ENCODE results near the gene LSM3.
"Not testable (repeated sequence)": the region's sequence is repeated elsewhere in the genome, so short reads cannot be mapped to it uniquely, and the experiment has no call there.

Gene LSM3

DNA sequence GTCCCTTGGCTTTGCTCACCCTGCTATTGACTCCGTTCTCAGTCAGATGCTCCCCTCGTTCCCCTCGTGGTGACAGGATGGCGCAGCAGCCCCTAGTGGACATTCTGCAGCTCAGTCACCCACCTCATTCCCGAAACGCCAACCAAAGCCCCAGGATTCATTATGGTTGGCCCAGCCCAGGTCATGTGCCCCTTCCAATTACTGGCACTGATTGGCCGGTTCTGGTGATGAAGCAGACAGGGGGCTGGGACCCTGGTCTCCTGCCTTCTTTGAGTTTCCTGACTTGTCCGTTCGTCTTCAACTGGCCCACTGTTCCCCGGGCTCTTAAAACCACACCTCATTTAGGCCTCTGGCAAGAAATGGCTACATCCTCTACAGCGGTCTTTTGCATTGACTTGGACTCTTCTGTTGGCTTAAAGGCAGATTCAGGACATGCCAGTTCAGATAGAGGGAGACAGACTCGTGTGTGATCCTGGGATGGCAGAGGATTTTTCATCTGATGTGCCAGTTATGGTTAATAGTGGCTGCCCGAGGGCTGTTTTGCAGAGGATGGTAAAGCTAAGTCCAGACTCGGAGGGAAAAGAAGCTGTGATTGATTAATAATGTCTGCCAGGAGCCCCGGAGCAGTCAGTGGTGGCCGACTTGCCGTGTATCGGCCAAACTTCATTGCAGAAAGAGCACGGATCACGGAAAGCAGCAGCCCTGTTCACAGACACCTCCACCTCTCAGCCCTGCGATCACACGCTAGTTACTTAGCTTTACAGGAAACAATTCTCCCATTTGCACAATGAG is 37.8 kb downstream of the LSM3 start:
- DNase-seq (ENCODE audit: low read depth in 4 of 4, low spot score in 1 of 4), result peak in 3 of 4 experiments; percentile 8 to 17 (median 14)

- no peak for DNase-seq (ENCODE audit: low read depth in 4 of 4, low spot score in 1 of 4)
Measured at GRCh38 chr3:14218355-14218754, 39.7 kb downstream of the LSM3 start.

- no peak for DNase-seq (ENCODE audit: low read depth in 4 of 4, low spot score in 1 of 4)
Measured at GRCh38 chr3:14220933-14221332, 42.3 kb downstream of the LSM3 start.

GRCh38 chr3:14221902-14222301 is 43.3 kb downstream of the LSM3 start:
- no peak for DNase-seq (ENCODE audit: low read depth in 4 of 4, low spot score in 1 of 4)

DNA sequence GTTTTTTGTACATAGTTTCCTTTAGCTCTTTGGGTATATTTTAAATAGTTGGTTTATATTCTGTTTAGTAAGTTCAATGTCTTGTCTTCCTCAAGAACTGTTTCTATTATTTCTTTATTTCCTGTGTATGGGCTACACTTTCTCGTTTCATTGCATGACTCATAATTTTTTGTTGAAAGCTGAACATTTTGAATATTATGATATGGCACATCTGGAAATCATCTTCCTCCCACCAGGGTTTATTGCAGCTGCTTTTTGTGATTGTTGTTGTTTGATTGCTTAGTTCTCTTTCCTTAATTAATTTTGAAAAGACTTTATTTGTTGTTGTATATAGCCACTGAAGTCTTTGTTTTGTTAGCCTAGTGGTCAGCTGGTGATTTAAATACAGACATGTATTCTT is 43.8 kb downstream of the LSM3 start:
- DNase-seq (ENCODE audit: low read depth in 4 of 4, low spot score in 1 of 4), result no peak

DNA sequence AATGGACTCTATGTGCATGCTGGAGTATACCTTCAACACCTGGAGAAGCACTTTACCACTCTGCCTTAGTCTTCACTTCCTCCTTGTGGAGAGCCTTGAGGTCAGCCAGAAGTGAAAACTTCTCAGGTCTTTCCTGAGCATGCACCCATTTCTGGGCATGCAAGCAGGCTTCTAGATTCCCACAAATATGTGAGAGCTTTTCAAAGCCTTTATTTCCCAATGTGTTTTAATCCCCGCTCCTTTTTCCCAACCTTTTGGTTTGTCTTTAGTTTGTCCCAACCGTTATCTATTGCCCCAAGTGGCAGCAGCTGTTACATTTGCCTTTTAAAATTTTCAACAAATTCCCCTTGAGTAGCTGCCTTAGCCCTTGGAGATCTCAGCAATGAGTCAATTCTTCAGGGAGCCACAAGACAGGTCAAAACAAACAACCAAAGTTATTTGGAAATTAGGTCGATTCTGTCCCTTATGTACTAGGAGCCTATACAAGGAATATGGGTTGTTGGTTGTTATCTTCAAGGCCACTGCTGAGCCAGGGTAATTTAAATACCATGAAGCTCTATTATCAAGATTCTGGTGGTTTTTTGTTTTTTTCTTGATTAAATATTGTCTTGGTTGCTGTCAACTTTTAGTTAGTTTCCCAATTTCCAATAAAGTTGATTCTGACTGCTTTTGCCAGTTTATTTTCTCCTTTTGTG is 44.4 kb downstream of the LSM3 start:
- DNase-seq (ENCODE audit: low read depth in 4 of 4, low spot score in 1 of 4), result no peak

GRCh38 chr3:14223595-14223994 is 45.0 kb downstream of the LSM3 start:
- no peak for DNase-seq (ENCODE audit: low read depth in 4 of 4, low spot score in 1 of 4)

GRCh38 chr3:14224895-14225294 is 46.3 kb downstream of the LSM3 start:
- no peak for DNase-seq (ENCODE audit: low read depth in 4 of 4, low spot score in 1 of 4)

DNA sequence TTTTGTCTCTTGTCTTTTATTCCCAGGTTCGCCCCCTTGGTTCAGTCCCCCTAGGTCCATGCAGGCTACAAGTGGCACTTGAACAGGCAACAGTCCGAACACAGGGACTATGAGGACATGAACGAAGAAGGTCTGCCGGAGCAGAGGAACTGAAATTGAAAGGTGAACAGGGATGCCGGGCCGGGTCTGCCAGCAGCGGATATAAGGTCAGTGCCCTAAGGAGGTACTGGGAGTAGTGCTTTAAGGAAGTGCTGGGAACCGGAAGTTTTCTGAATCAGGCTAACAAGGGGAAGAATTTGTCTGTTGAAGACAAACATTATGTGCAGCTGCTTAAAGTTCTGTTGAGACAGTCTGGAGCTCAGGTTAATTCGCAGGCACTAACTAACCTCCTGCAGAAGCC is 46.8 kb downstream of the LSM3 start:
- DNase-seq (ENCODE audit: low read depth in 4 of 4, low spot score in 1 of 4), result no peak

GRCh38 chr3:14226351-14226750 is 47.7 kb downstream of the LSM3 start:
- not testable (repeated sequence) for DNase-seq (ENCODE audit: low read depth in 4 of 4, low spot score in 1 of 4)

- no peak for DNase-seq (ENCODE audit: low read depth in 4 of 4, low spot score in 1 of 4)
Measured at GRCh38 chr3:14227856-14228255, 49.2 kb downstream of the LSM3 start.

DNA sequence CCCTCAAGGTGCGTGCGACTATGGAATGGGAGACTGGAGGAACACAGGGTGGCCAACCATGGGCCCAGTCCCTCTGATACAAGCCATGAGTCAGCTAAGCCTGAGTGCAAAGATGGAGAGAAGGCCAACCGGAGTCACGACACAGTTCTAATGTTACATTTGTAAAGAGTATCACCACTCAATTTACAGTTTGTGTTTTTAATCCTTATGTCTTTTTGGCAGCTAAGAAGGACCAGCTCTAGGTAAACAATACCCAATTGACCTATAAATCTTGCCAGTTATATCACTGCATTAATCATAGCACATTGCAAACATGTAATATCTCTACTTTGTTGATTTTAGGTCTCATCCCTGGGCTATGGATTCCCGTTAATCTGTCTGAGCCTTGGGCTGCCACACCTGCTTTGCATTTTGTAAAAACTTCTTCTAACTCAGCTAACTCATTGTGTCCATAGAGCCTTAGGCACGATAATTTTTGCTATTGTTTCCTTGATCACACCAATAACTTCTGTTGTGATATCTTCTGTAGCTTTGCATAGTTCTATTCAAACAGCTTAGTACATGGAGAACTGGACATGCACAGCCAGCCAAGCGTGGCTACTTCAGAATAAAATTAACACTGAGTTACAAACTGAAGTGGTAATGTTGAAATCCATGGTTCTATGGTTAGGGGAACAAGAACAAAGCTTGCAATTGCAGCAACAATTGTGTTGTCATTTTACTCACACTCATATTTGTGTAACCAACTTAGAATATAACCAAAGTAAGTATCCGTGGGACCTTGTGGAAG is 50.3 kb downstream of the LSM3 start:
- DNase-seq (ENCODE audit: low read depth in 4 of 4, low spot score in 1 of 4), result no peak

DNA sequence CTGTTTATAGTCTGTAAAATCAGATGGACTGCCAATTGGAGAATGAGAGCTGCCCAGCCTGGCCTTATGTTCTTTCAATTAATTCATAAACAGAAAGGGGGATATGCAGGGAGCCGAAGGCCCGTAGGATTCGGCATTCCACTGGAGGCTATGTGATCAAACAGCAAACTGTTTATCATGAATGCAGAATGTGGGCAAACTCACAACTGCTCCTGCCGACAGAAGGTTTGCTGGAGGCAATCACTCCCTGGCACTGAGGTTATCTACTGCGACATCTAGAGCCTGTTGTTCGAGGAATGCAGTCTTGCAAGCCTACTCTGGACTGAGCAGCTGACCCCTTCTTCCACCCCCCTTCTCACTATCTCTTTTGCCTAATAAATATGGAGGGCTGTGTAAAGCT is 51.1 kb downstream of the LSM3 start:
- DNase-seq (ENCODE audit: low read depth in 4 of 4, low spot score in 1 of 4), result not testable (repeated sequence)

- DNase-seq (ENCODE audit: low read depth in 4 of 4, low spot score in 1 of 4), result no peak
Measured at GRCh38 chr3:14230729-14231128, 52.1 kb downstream of the LSM3 start.

GRCh38 chr3:14231145-14231990 is 52.8 kb downstream of the LSM3 start:
- no peak for DNase-seq (ENCODE audit: low read depth in 4 of 4, low spot score in 1 of 4)

DNA sequence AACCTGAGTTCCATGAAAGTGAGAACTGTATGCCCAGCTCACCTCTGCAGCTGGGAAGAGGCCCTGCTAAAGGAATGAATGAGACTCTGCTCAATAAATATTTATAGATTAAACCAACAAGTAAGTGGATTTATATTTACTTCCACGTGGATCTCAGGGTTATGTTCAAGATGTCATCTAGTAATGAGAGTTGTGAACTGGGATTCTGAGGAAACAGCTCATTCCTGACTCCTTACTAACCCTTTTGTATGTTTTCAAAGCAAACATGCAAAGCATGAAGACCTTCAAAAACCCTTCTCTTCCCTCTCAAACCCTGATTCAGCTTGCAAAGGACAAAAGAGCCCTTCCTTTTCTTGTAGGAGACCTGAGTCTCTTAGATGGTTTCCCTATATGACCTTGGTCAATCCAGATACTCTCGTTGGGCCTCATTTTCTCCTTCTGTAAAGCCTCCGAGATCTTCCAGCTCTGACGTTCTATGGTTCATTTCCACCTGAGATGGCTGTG is 53.4 kb downstream of the LSM3 start:
- no peak for DNase-seq (ENCODE audit: low read depth in 4 of 4, low spot score in 1 of 4)

- no peak for DNase-seq (ENCODE audit: low read depth in 4 of 4, low spot score in 1 of 4)
Measured at GRCh38 chr3:14234251-14235002, 55.8 kb downstream of the LSM3 start.

DNA sequence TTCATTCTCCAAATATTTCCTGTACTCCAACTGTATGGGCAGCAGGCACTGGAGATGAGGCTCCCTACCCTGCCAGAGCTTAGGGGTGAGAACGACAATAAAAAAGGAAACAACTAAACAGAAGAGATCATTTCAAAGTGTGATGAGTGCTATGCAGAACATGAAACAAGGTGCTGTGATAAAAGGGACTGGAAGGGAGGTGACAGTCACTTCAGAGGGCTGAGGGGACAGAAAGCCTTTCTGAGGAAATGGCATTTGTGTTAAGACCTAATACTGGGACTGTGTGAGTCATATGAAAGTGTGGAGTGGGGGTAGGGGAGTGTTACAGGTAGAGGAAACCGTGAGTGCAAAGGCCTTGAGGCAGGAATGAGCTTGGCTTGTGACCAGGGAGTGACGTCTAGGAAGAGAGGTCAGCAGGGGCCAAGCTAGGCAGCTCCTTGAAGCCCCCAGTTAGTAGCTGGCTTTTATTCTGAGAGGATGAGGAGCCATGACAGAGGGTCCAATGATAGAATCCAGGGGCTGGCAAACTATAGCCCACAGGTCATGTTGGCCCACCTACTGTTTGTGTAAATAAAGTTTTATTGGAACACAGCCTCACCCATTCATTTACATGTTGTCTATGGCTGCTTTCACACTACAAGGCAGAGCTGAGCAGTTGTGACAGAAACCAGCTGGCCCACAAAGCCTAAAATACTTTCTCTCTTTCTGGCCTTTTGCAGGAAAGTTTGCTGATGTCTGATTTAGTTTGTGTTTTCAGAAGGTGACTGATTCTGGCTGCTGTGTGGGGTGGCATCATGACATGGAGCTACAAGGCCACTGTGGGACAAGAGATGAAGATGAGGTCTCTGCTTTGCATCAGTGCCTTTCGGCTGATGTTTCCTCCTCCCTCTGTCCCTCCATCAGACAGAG is 56.6 kb downstream of the LSM3 start:
- no peak for DNase-seq (ENCODE audit: low read depth in 4 of 4, low spot score in 1 of 4)

DNA sequence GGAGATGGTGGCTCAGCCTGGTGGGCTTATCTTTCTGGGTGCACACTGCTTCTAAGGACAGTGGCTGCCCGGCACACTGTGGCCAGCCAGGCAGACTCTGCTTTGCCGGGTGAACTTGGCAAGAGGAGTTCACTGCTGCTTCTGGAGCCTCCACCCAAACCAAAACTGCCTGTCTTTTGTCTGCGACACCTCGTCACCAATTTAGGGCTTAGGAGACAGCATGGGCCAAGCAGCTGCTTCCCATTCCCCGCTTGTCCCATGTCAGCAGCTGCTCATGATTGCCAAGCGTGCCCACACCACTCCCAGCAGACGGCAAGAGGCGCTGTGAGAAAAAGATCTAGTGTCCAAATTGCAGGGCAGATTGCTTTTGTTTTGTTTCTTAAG is 57.3 kb downstream of the LSM3 start:
- no peak for DNase-seq (ENCODE audit: low read depth in 4 of 4, low spot score in 1 of 4)

Data from stimulated activated CD4-positive, alpha-beta T cell treated with anti-CD3 and anti-CD28 coated beads, Interleukin-1b, Interleukin-23, amount 100 ng/mL, for 24 hours (primary cell).